B cell (primary cell): ENCODE results near the gene CDC42. TPM values are rescaled to one million over a fixed set of nuclear protein-coding genes. Genes with fewer than 3 reads are reported as not detected.

Experiments
- ATAC-seq: fragments of 200-7000 bp; cut with Tn5 transposase; one replicate; pipeline ENCODE4 v1.10.0; 2021; ENCODE audit warnings: low read depth, mild to moderate bottlenecking, moderate number of reproducible peaks, moderate library complexity
- CTCF ChIA-PET: fragments of 350-600 bp; sonication (Branson Sonifier 250); formaldehyde crosslinking; loops from one replicate; lab custom pipeline; 2021; ENCODE audit warnings: antibody characterized with exemption, inconsistent platforms; lab: Charles Lee
- POLR2A ChIA-PET: fragments of 350-600 bp; sonication (Branson Sonifier 250); formaldehyde crosslinking; loops from one replicate; lab custom pipeline; 2021; ENCODE audit warnings: antibody characterized with exemption; lab: Charles Lee
- DNase-seq: peaks from one replicate; pipeline ENCODE4 v3.0.0; 2013
- H2AFZ ChIP-seq: 2 replicates; pipeline ENCODE4 v1.6.1; 2012; ENCODE audit warnings: mild to moderate bottlenecking, low read depth, low read length; ENCODE audit not compliant: insufficient read depth, poor library complexity, severe bottlenecking
- H3K27ac ChIP-seq, 2 donors: 1 replicate in 1 of 2; 2 replicates in 1 of 2; pipeline ENCODE4 v1.5.1; 2012 to 2013; ENCODE audit warnings: low read length in 2 of 2, mild to moderate bottlenecking in 2 of 2, moderate library complexity in 1 of 2
- H3K27me3 ChIP-seq, 4 experiments: fragments of 200-600 bp in 1 of 4; sonication (generic) in 1 of 4; replicated peaks in 1 of 4; 1 replicate in 2 of 4; 2 replicates in 2 of 4; pipeline versions ENCODE4 v1.6.1 to v1.7.0; 2013 to 2016; ENCODE audit warnings: low read length in 3 of 4, mild to moderate bottlenecking in 2 of 4, mixed read lengths in 1 of 4, moderate library complexity in 1 of 4; ENCODE audit not compliant: insufficient read depth in 4 of 4, control insufficient read depth in 3 of 4; ENCODE audit errors: control extremely low read depth in 1 of 4
- H3K36me3 ChIP-seq, 2 experiments: replicated peaks in 1 of 2; 1 replicate in 1 of 2; 2 replicates in 1 of 2; pipeline versions ENCODE4 v1.6.1 to v1.7.1; 2013; ENCODE audit warnings: low read length in 1 of 2; ENCODE audit not compliant: insufficient read depth in 2 of 2, control insufficient read depth in 1 of 2; ENCODE audit errors: control extremely low read depth in 1 of 2, extremely low read depth in 1 of 2
- H3K4me1 ChIP-seq, 2 donors: fragments of 200-600 bp in 1 of 2; sonication (generic) in 1 of 2; 1 replicate in 1 of 2; 2 replicates in 1 of 2; pipeline versions ENCODE4 v1.5.1 to v1.6.1; 2013 to 2017; ENCODE audit warnings: low read length in 2 of 2; ENCODE audit not compliant: control insufficient read depth in 2 of 2, insufficient read depth in 2 of 2
- H3K4me2 ChIP-seq: replicated peaks from 2 replicates; pipeline ENCODE3; 2012; ENCODE audit warnings: mild to moderate bottlenecking, low read depth, low read length; ENCODE audit not compliant: poor library complexity, severe bottlenecking
- H3K4me3 ChIP-seq, 5 experiments: fragments of 200-600 bp in 1 of 5; sonication (generic) in 1 of 5; 1 replicate in 3 of 5; 2 replicates in 2 of 5; pipeline versions ENCODE4 v1.5.1 to v1.7.0; 2011 to 2016; ENCODE audit warnings: low read length in 4 of 5, mild to moderate bottlenecking in 4 of 5, low read depth in 2 of 5, control low read depth in 1 of 5, moderate library complexity in 1 of 5; ENCODE audit not compliant: insufficient read depth in 1 of 5; ENCODE audit errors: control extremely low read depth in 1 of 5, extremely low read depth in 1 of 5
- H3K79me2 ChIP-seq: fragments of 200-600 bp; sonication (generic); one replicate; pipeline ENCODE4 v1.6.0; 2016; ENCODE audit warnings: low read length; ENCODE audit not compliant: control insufficient read depth, insufficient read depth
- H3K9ac ChIP-seq: fragments of 200-600 bp; sonication (generic); 2 replicates; pipeline ENCODE4 v1.6.1; 2017; ENCODE audit warnings: mild to moderate bottlenecking, low read length, moderate library complexity
- H3K9me3 ChIP-seq, 3 donors: one replicate each; pipeline versions ENCODE4 v1.6.1 to v1.7.1; 2013; ENCODE audit warnings: low read length in 2 of 3; ENCODE audit not compliant: control insufficient read depth in 2 of 3, insufficient read depth in 1 of 3; ENCODE audit errors: control extremely low read depth in 1 of 3
- H4K20me1 ChIP-seq: 2 replicates; pipeline ENCODE4 v1.6.0; 2012; ENCODE audit warnings: mild to moderate bottlenecking, low read length; ENCODE audit not compliant: insufficient read depth, control insufficient read depth, poor library complexity, severe bottlenecking
- H3K27ac Mint-ChIP-seq: one replicate; pipeline ENCODE4 v1.8.0; 2021; ENCODE audit warnings: mixed read lengths
- H3K27me3 Mint-ChIP-seq: one replicate; pipeline ENCODE4 v1.8.0; 2021; ENCODE audit warnings: mixed read lengths
- H3K4me1 Mint-ChIP-seq: one replicate; pipeline ENCODE4 v1.8.0; 2021; ENCODE audit warnings: mixed read lengths
- H3K4me3 Mint-ChIP-seq: one replicate; pipeline ENCODE4 v1.8.0; 2021; ENCODE audit warnings: mixed read lengths
- H3K9me3 Mint-ChIP-seq: one replicate; pipeline ENCODE4 v1.8.0; 2022; ENCODE audit warnings: mixed read lengths; ENCODE audit not compliant: insufficient read depth
- EZH2 ChIP-seq: IDR thresholded peaks from 2 replicates; pipeline ENCODE4 v1.6.1; 2012; ENCODE audit warnings: borderline replicate concordance, low read depth, mild to moderate bottlenecking, moderate library complexity, low read length; ENCODE audit not compliant: insufficient read depth, poor library complexity, severe bottlenecking
- WGBS: methylation state at CpG from one replicate; pipeline ENCODE4 v1.1.5; 2013; ENCODE audit warnings: missing lambda C conversion rate; ENCODE audit not compliant: insufficient coverage; 5-methylcytosine and 5-hydroxymethylcytosine counted together
- intact Hi-C: fragments of 100-400 bp; cut with micrococcal nuclease; formaldehyde crosslinking; loops from one replicate; pipeline ENCODE4 v1.10.0; 2022
- polyA plus RNA-seq: library from polyadenylated mRNA; depleted of rRNA; stranded (reverse); fragments of >200 nt; gene quantifications from 2 replicates; pipeline ENCODE4 v1.2.3, GENCODE V29; 2012
- total RNA-seq, 2 donors: library from RNA; stranded (reverse); fragments of 120-200 nt in 1 of 2; gene quantifications; 1 replicate in 1 of 2; 2 replicates in 1 of 2; pipeline versions ENCODE4 v1.2.3 to v1.2.4, GENCODE V29; 2013 to 2022
- TF ChIP-seq, protein P1 (sequence below): fragments of 200-600 bp; IDR thresholded peaks from one replicate; pipeline ENCODE4 v1.8.0; 2022; ENCODE audit warnings: antibody characterized with exemption, mild to moderate bottlenecking

Gene CDC42
- total and polyA plus RNA-seq, 2 donors (not counting 1 experiment from before 2014, with no cell fraction given): 111 to 202 TPM

DNA sequence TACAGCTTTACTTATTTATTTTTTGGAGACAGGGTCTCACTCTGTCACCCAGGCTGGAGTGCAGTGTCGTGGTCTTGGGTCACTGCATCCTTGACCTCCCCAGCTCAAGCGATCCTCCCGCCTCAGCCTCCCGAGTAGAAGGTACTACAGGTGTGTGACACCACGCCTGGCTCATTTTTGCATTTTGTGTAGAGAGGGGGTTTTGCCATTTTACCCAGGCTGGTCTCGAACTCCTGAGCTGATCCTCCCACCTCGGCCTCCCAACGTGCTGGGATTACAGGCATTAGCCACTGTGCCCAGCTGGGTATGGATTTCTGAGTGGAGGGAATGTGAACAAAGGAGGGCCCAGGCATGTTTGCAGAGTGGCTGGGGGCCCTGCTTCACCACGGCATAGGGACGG is 46.2 kb downstream of the CDC42 start:
- no peak for TF ChIP-seq EZH2
- TF ChIP-seq, protein P1, sequence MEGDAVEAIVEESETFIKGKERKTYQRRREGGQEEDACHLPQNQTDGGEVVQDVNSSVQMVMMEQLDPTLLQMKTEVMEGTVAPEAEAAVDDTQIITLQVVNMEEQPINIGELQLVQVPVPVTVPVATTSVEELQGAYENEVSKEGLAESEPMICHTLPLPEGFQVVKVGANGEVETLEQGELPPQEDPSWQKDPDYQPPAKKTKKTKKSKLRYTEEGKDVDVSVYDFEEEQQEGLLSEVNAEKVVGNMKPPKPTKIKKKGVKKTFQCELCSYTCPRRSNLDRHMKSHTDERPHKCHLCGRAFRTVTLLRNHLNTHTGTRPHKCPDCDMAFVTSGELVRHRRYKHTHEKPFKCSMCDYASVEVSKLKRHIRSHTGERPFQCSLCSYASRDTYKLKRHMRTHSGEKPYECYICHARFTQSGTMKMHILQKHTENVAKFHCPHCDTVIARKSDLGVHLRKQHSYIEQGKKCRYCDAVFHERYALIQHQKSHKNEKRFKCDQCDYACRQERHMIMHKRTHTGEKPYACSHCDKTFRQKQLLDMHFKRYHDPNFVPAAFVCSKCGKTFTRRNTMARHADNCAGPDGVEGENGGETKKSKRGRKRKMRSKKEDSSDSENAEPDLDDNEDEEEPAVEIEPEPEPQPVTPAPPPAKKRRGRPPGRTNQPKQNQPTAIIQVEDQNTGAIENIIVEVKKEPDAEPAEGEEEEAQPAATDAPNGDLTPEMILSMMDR: no peak
- Mint-ChIP-seq H3K27ac (no peak overlapping the region), H3K27me3 (no peaks in the 10 kb centered on the region), H3K4me3 (no peak overlapping the region), H3K4me1 (peaks cover 46% of the 10 kb centered on the region), H3K9me3 (no peaks in the 10 kb centered on the region)
- H3K9ac ChIP-seq: no peak overlapping the region
- peaks cover 16 to 17% of the 10 kb centered on the region in 2 donors for H3K4me1 ChIP-seq
- DNase-seq (no peak), ATAC-seq (no peak)
- H3K4me3 ChIP-seq: no peak overlapping the region
- no peaks in the 10 kb centered on the region for H3K27me3 ChIP-seq
- intact Hi-C loops: no loop called here
- H3K79me2 ChIP-seq: peaks cover 79% of the 10 kb centered on the region
- no peak overlapping the region for H3K27ac ChIP-seq
- peaks cover 72% of the 10 kb centered on the region for H4K20me1 ChIP-seq
- WGBS: 99% methylated on average over 8 of the region's 10 CpGs
- no peak overlapping the region for H3K4me2 ChIP-seq
- POLR2A ChIA-PET: no interaction called here
- no peaks in the 10 kb centered on the region for H3K9me3 ChIP-seq
- CTCF ChIA-PET: interaction anchor here (0.7 to 1.5 kb wide), 3 partner anchors 11 to 76 kb away, joined by 3 to 4 read pairs (median 3); no protein-coding TSS in a partner anchor
- H3K36me3 ChIP-seq: peaks cover 7 to 56% of the 10 kb centered on the region in 2 experiments
- no peak overlapping the region for H2AFZ ChIP-seq

DNA sequence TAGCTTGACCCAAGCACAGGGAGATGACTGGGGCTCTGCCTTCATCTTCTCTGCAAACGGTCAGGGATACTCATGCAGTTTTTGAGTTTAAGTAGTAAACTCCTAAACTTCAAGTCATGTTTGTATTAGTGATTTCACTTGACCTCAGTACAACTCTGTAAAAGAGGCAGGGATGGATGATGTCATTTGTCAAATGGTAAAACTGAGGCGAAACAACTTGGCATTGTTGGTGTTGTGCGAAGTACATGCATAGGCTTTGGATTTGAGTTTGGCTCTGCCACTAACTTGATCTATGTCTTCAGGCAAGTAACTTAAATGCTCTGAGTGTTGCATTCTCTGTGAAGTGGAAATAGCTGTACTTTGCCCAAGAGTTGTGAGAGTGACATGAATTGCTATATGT is 47.7 kb downstream of the CDC42 start:
- H2AFZ ChIP-seq: no peak overlapping the region
- DNase-seq: no peak
- H3K4me1 ChIP-seq: peaks cover 27 to 31% of the 10 kb centered on the region in 2 donors
- H3K9ac ChIP-seq: no peak overlapping the region
- H3K36me3 ChIP-seq: peaks cover 7 to 53% of the 10 kb centered on the region in 2 experiments
- ChIA-PET POLR2A (interaction anchor here (0.6 kb wide), 1 partner anchor 348 kb away, joined by 7 read pairs; no protein-coding TSS in a partner anchor), CTCF (interaction anchor here (0.7 to 2.2 kb wide), 3 partner anchors 27 to 44 kb away, joined by 3 to 5 read pairs (median 4); no protein-coding TSS in a partner anchor)
- no peaks in the 10 kb centered on the region for H3K9me3 ChIP-seq
- peak overlapping the region in 1 of 2 donors; percentile 51 for H3K27ac ChIP-seq
- peak overlapping the region; percentile 41 for H3K27ac Mint-ChIP-seq
- ATAC-seq: no peak
- H3K4me1 Mint-ChIP-seq: peaks cover 55% of the 10 kb centered on the region
- no peak for TF ChIP-seq EZH2
- TF ChIP-seq, protein P1: no peak
- H3K27me3 ChIP-seq: no peaks in the 10 kb centered on the region
- no peak overlapping the region for H3K4me2 ChIP-seq
- H4K20me1 ChIP-seq: peaks cover 73% of the 10 kb centered on the region
- no peaks in the 10 kb centered on the region for H3K9me3 Mint-ChIP-seq
- no peak overlapping the region for H3K4me3 Mint-ChIP-seq
- H3K4me3 ChIP-seq: no peak overlapping the region
- WGBS: 95% methylated on average over 2 of the region's 3 CpGs
- H3K27me3 Mint-ChIP-seq: no peaks in the 10 kb centered on the region
- H3K79me2 ChIP-seq: peaks cover 82% of the 10 kb centered on the region
- intact Hi-C loops: no loop called here
